ENCODE measurements around the gene FAM118A. TPM values are rescaled to one million over a fixed set of nuclear protein-coding genes. Genes with fewer than 3 reads are reported as not detected.

The FAM118A gene
- total and polyA plus RNA-seq, 9 of the 15 experiments (the other 6 are each of a cell fraction or from before 2014, with no cell fraction given), result 17.0 to 223 (median 59.4) TPM

- peaks cover 86% of the 10 kb centered on the region; the same call in 2 of the 3 replicates for H3K36me3 ChIP-seq (ENCODE audit: control insufficient read depth, insufficient read depth, low read length)
- H3K27me3 ChIP-seq (ENCODE audit: control insufficient read depth in 2 of 2, insufficient read depth in 2 of 2, low read length in 2 of 2), result no peaks in the 10 kb centered on the region
- H3K4me1 ChIP-seq (replicated peaks in 1 of 2; ENCODE audit: control insufficient read depth in 2 of 2, insufficient read depth in 2 of 2, low read length in 2 of 2), result no peaks in the 10 kb centered on the region
- WGBS (ENCODE audit: insufficient coverage, low coverage, missing lambda C conversion rate), result 100% methylated on average over 7 of the region's 9 CpGs
- intact Hi-C loops (cut with micrococcal nuclease), result no loop called here
- H3K79me2 ChIP-seq (ENCODE audit: control insufficient read depth, insufficient read depth, low read length), result no peaks in the 10 kb centered on the region
- TF ChIP-seq POLR2A (conservative IDR thresholded peaks at IDR 0.05) (no peak), KDM5B (IDR thresholded peaks at IDR 0.05; ENCODE audit: insufficient replicate concordance, low read depth, low read length) (no peak), POLR3G (IDR thresholded peaks at IDR 0.05; ENCODE audit: extremely low read depth, insufficient read length, insufficient replicate concordance) (no peak), ZBTB12 (CRISPR knock-in tag; IDR thresholded peaks at IDR 0.05) (no peak), GMEB1 (CRISPR knock-in tag; IDR thresholded peaks at IDR 0.05) (no peak), MBD1 (CRISPR knock-in tag; IDR thresholded peaks at IDR 0.05) (no peak), AFF4 (CRISPR knock-in tag; IDR thresholded peaks at IDR 0.05) (no peak), PRPF4 (IDR thresholded peaks at IDR 0.05; ENCODE audit: insufficient read depth, low read depth, low read length, poor library complexity, severe bottlenecking) (no peak), RBM25 (IDR thresholded peaks at IDR 0.05; ENCODE audit: low read depth, low read length, severe bottlenecking) (no peak)
- FAIRE-seq, result no peak
- DNase-seq (ENCODE audit: extremely low read depth in 1 of 4, low spot score in 3 of 4), result no peak
- H3K4me3 ChIP-seq, result no peak overlapping the region
- no TSS peak for BruUV-seq (replicated peaks)
- no peak overlapping the region for H2AFZ ChIP-seq (ENCODE audit: low read depth, low read length)
- ATAC-seq, result no peak
- H4K20me1 ChIP-seq (replicated peaks; ENCODE audit: control insufficient read depth, insufficient read depth, low read length), result no peaks in the 10 kb centered on the region
- H3K4me2 ChIP-seq (ENCODE audit: insufficient read depth, low read length), result no peak overlapping the region
- in situ Hi-C loops (cut with MboI), result no loop called here
- no peak overlapping the region for H3K9ac ChIP-seq (ENCODE audit: insufficient read depth in 1 of 2, low read depth in 2 of 2, low read length in 2 of 2)
- ChIA-PET POLR2A (interaction anchor here (0.6 kb wide), 1 partner anchor 55 kb away, joined by 3 read pairs; no protein-coding TSS in a partner anchor), CTCF (ENCODE audit: low intra/inter-chr PET ratio) (no interaction called here)
- no peaks in the 10 kb centered on the region for H3K9me1 ChIP-seq (ENCODE audit: control insufficient read depth, insufficient read depth, low read length)
- H3K27ac ChIP-seq (ENCODE audit: extremely low read depth, low read depth, low read length), result no peak overlapping the region
- H3K9me3 ChIP-seq (replicated peaks; ENCODE audit: control insufficient read depth, insufficient read depth, low read depth, low read length), result no peaks in the 10 kb centered on the region
Observed at GRCh38 chr22:45334528-45334927, 24.8 kb downstream of the FAM118A start.

Data from K562 (cell line).